ENCODE measurements around the gene SMCP. TPM values are rescaled to one million over a fixed set of nuclear protein-coding genes. Genes with fewer than 3 reads are reported as not detected.

Gene SMCP
- total RNA-seq, 1 donor from 2014 or later, result not detected

DNA sequence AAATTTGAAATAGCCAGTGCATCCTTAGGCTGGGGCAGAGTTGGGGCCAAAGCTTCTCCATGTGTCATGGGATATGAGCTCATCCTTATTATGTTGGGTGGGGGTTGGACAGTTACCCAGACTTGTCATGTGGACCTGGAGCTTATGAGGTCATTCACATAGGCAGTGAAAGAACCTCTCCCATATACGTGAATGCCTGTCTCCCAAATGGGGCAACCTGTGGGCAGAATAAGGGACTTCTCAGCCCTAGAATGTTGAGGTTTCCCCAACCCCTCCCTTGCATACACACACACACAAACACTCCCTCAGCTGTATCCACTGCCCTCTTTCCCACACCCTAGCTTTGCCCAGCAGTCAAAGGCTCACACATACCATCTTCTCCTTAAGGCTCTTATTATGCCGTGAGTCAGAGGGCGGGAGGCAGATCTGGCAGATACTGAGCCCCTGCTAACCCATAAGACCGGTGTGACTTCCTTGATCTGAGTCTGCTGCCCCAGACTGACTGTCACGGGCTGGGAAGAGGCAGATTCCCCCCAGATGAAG, 28.0 kb downstream of the SMCP start:
- TF ChIP-seq, protein P1, sequence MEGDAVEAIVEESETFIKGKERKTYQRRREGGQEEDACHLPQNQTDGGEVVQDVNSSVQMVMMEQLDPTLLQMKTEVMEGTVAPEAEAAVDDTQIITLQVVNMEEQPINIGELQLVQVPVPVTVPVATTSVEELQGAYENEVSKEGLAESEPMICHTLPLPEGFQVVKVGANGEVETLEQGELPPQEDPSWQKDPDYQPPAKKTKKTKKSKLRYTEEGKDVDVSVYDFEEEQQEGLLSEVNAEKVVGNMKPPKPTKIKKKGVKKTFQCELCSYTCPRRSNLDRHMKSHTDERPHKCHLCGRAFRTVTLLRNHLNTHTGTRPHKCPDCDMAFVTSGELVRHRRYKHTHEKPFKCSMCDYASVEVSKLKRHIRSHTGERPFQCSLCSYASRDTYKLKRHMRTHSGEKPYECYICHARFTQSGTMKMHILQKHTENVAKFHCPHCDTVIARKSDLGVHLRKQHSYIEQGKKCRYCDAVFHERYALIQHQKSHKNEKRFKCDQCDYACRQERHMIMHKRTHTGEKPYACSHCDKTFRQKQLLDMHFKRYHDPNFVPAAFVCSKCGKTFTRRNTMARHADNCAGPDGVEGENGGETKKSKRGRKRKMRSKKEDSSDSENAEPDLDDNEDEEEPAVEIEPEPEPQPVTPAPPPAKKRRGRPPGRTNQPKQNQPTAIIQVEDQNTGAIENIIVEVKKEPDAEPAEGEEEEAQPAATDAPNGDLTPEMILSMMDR (IDR thresholded peaks at IDR 0.05), result no peak
- no peaks in the 10 kb centered on the region for H3K4me1 Mint-ChIP-seq (ENCODE audit: unreplicated experiment)
- H3K27me3 Mint-ChIP-seq (ENCODE audit: unreplicated experiment), result no peaks in the 10 kb centered on the region
- no peaks in the 10 kb centered on the region for H3K36me3 Mint-ChIP-seq (ENCODE audit: unreplicated experiment)
- H3K9me3 Mint-ChIP-seq (ENCODE audit: unreplicated experiment), result no peaks in the 10 kb centered on the region
- no peak overlapping the region for H3K4me3 Mint-ChIP-seq (ENCODE audit: unreplicated experiment)
- no peak for DNase-seq (ENCODE audit: extremely low spot score, unreplicated experiment)
- no peak overlapping the region for H3K27ac Mint-ChIP-seq (ENCODE audit: unreplicated experiment)

- no peaks in the 10 kb centered on the region for H3K36me3 Mint-ChIP-seq (ENCODE audit: unreplicated experiment)
- no peaks in the 10 kb centered on the region for H3K4me1 Mint-ChIP-seq (ENCODE audit: unreplicated experiment)
- no peaks in the 10 kb centered on the region for H3K9me3 Mint-ChIP-seq (ENCODE audit: unreplicated experiment)
- H3K27ac Mint-ChIP-seq (ENCODE audit: unreplicated experiment), result no peak within 1 kb of the TSS
- TF ChIP-seq, protein P1 (IDR thresholded peaks at IDR 0.05), result no peak
- no peaks in the 10 kb centered on the region for H3K27me3 Mint-ChIP-seq (ENCODE audit: unreplicated experiment)
- DNase-seq (ENCODE audit: extremely low spot score, unreplicated experiment), result no peak
- no peak within 1 kb of the TSS for H3K4me3 Mint-ChIP-seq (ENCODE audit: unreplicated experiment)
Measured at GRCh38 chr1:152907686-152908601, 29.8 kb downstream of the SMCP start, which contains the start of gene IVL. IVL (plus strand) TSS chr1:152908546; CDS start chr1:152909798, 1,252 bp downstream.

- no peak overlapping the region for H3K4me3 Mint-ChIP-seq (ENCODE audit: unreplicated experiment)
- no peaks in the 10 kb centered on the region for H3K36me3 Mint-ChIP-seq (ENCODE audit: unreplicated experiment)
- TF ChIP-seq, protein P1 (IDR thresholded peaks at IDR 0.05), result no peak
- H3K27ac Mint-ChIP-seq (ENCODE audit: unreplicated experiment), result no peak overlapping the region
- no peaks in the 10 kb centered on the region for H3K9me3 Mint-ChIP-seq (ENCODE audit: unreplicated experiment)
- no peaks in the 10 kb centered on the region for H3K4me1 Mint-ChIP-seq (ENCODE audit: unreplicated experiment)
- no peaks in the 10 kb centered on the region for H3K27me3 Mint-ChIP-seq (ENCODE audit: unreplicated experiment)
- DNase-seq (ENCODE audit: extremely low spot score, unreplicated experiment), result no peak
Measured at GRCh38 chr1:152909206-152909605, 31.1 kb downstream of the SMCP start.

- Mint-ChIP-seq H3K4me3 (ENCODE audit: unreplicated experiment) (no peak overlapping the region), H3K27ac (ENCODE audit: unreplicated experiment) (no peak overlapping the region), H3K27me3 (ENCODE audit: unreplicated experiment) (no peaks in the 10 kb centered on the region), H3K4me1 (ENCODE audit: unreplicated experiment) (no peaks in the 10 kb centered on the region), H3K9me3 (ENCODE audit: unreplicated experiment) (no peaks in the 10 kb centered on the region), H3K36me3 (ENCODE audit: unreplicated experiment) (no peaks in the 10 kb centered on the region)
- no peak for DNase-seq (ENCODE audit: extremely low spot score, unreplicated experiment)
- TF ChIP-seq, protein P1 (IDR thresholded peaks at IDR 0.05), result no peak
Measured at GRCh38 chr1:152912471-152912870, 34.3 kb downstream of the SMCP start.

GRCh38 chr1:152912900-152913299, 34.8 kb downstream of the SMCP start:
- Mint-ChIP-seq H3K4me1 (ENCODE audit: unreplicated experiment) (no peaks in the 10 kb centered on the region), H3K27ac (ENCODE audit: unreplicated experiment) (no peak overlapping the region), H3K4me3 (ENCODE audit: unreplicated experiment) (no peak overlapping the region), H3K9me3 (ENCODE audit: unreplicated experiment) (no peaks in the 10 kb centered on the region), H3K27me3 (ENCODE audit: unreplicated experiment) (no peaks in the 10 kb centered on the region), H3K36me3 (ENCODE audit: unreplicated experiment) (no peaks in the 10 kb centered on the region)
- TF ChIP-seq, protein P1 (IDR thresholded peaks at IDR 0.05), result no peak
- DNase-seq (ENCODE audit: extremely low spot score, unreplicated experiment), result no peak
